B cell (primary cell): Measurements from ENCODE around the gene PGF. TPM values are rescaled to one million over a fixed set of nuclear protein-coding genes. Genes with fewer than 3 reads are reported as not detected.

Source experiments
- ATAC-seq: fragments of 200-7000 bp; cut with Tn5 transposase; one replicate; pipeline ENCODE4 v1.10.0; 2021; ENCODE audit warnings: low read depth, mild to moderate bottlenecking, moderate number of reproducible peaks, moderate library complexity
- CTCF ChIA-PET: fragments of 350-600 bp; sonication (Branson Sonifier 250); formaldehyde crosslinking; loops from one replicate; lab custom pipeline; 2021; ENCODE audit warnings: antibody characterized with exemption, inconsistent platforms; lab: Charles Lee
- POLR2A ChIA-PET: fragments of 350-600 bp; sonication (Branson Sonifier 250); formaldehyde crosslinking; loops from one replicate; lab custom pipeline; 2021; ENCODE audit warnings: antibody characterized with exemption; lab: Charles Lee
- DNase-seq: peaks from one replicate; pipeline ENCODE4 v3.0.0; 2013
- H2AFZ ChIP-seq: 2 replicates; pipeline ENCODE4 v1.6.1; 2012; ENCODE audit warnings: mild to moderate bottlenecking, low read depth, low read length; ENCODE audit not compliant: insufficient read depth, poor library complexity, severe bottlenecking
- H3K27ac ChIP-seq, 2 donors: 1 replicate in 1 of 2; 2 replicates in 1 of 2; pipeline ENCODE4 v1.5.1; 2012 to 2013; ENCODE audit warnings: low read length in 2 of 2, mild to moderate bottlenecking in 2 of 2, moderate library complexity in 1 of 2
- H3K27me3 ChIP-seq, 4 experiments: fragments of 200-600 bp in 1 of 4; sonication (generic) in 1 of 4; replicated peaks in 1 of 4; 1 replicate in 2 of 4; 2 replicates in 2 of 4; pipeline versions ENCODE4 v1.6.1 to v1.7.0; 2013 to 2016; ENCODE audit warnings: low read length in 3 of 4, mild to moderate bottlenecking in 2 of 4, mixed read lengths in 1 of 4, moderate library complexity in 1 of 4; ENCODE audit not compliant: insufficient read depth in 4 of 4, control insufficient read depth in 3 of 4; ENCODE audit errors: control extremely low read depth in 1 of 4
- H3K36me3 ChIP-seq, 2 experiments: replicated peaks in 1 of 2; 1 replicate in 1 of 2; 2 replicates in 1 of 2; pipeline versions ENCODE4 v1.6.1 to v1.7.1; 2013; ENCODE audit warnings: low read length in 1 of 2; ENCODE audit not compliant: insufficient read depth in 2 of 2, control insufficient read depth in 1 of 2; ENCODE audit errors: control extremely low read depth in 1 of 2, extremely low read depth in 1 of 2
- H3K4me1 ChIP-seq, 2 donors: fragments of 200-600 bp in 1 of 2; sonication (generic) in 1 of 2; 1 replicate in 1 of 2; 2 replicates in 1 of 2; pipeline versions ENCODE4 v1.5.1 to v1.6.1; 2013 to 2017; ENCODE audit warnings: low read length in 2 of 2; ENCODE audit not compliant: control insufficient read depth in 2 of 2, insufficient read depth in 2 of 2
- H3K4me2 ChIP-seq: replicated peaks from 2 replicates; pipeline ENCODE3; 2012; ENCODE audit warnings: mild to moderate bottlenecking, low read depth, low read length; ENCODE audit not compliant: poor library complexity, severe bottlenecking
- H3K4me3 ChIP-seq, 5 experiments: fragments of 200-600 bp in 1 of 5; sonication (generic) in 1 of 5; 1 replicate in 3 of 5; 2 replicates in 2 of 5; pipeline versions ENCODE4 v1.5.1 to v1.7.0; 2011 to 2016; ENCODE audit warnings: low read length in 4 of 5, mild to moderate bottlenecking in 4 of 5, low read depth in 2 of 5, control low read depth in 1 of 5, moderate library complexity in 1 of 5; ENCODE audit not compliant: insufficient read depth in 1 of 5; ENCODE audit errors: control extremely low read depth in 1 of 5, extremely low read depth in 1 of 5
- H3K79me2 ChIP-seq: fragments of 200-600 bp; sonication (generic); one replicate; pipeline ENCODE4 v1.6.0; 2016; ENCODE audit warnings: low read length; ENCODE audit not compliant: control insufficient read depth, insufficient read depth
- H3K9ac ChIP-seq: fragments of 200-600 bp; sonication (generic); 2 replicates; pipeline ENCODE4 v1.6.1; 2017; ENCODE audit warnings: mild to moderate bottlenecking, low read length, moderate library complexity
- H3K9me3 ChIP-seq, 3 donors: one replicate each; pipeline versions ENCODE4 v1.6.1 to v1.7.1; 2013; ENCODE audit warnings: low read length in 2 of 3; ENCODE audit not compliant: control insufficient read depth in 2 of 3, insufficient read depth in 1 of 3; ENCODE audit errors: control extremely low read depth in 1 of 3
- H4K20me1 ChIP-seq: 2 replicates; pipeline ENCODE4 v1.6.0; 2012; ENCODE audit warnings: mild to moderate bottlenecking, low read length; ENCODE audit not compliant: insufficient read depth, control insufficient read depth, poor library complexity, severe bottlenecking
- H3K27ac Mint-ChIP-seq: one replicate; pipeline ENCODE4 v1.8.0; 2021; ENCODE audit warnings: mixed read lengths
- H3K27me3 Mint-ChIP-seq: one replicate; pipeline ENCODE4 v1.8.0; 2021; ENCODE audit warnings: mixed read lengths
- H3K4me1 Mint-ChIP-seq: one replicate; pipeline ENCODE4 v1.8.0; 2021; ENCODE audit warnings: mixed read lengths
- H3K4me3 Mint-ChIP-seq: one replicate; pipeline ENCODE4 v1.8.0; 2021; ENCODE audit warnings: mixed read lengths
- H3K9me3 Mint-ChIP-seq: one replicate; pipeline ENCODE4 v1.8.0; 2022; ENCODE audit warnings: mixed read lengths; ENCODE audit not compliant: insufficient read depth
- CTCF ChIP-seq: fragments of 200-600 bp; IDR thresholded peaks from one replicate; pipeline ENCODE4 v1.8.0; 2022; ENCODE audit warnings: antibody characterized with exemption, mild to moderate bottlenecking
- EZH2 ChIP-seq: IDR thresholded peaks from 2 replicates; pipeline ENCODE4 v1.6.1; 2012; ENCODE audit warnings: borderline replicate concordance, low read depth, mild to moderate bottlenecking, moderate library complexity, low read length; ENCODE audit not compliant: insufficient read depth, poor library complexity, severe bottlenecking
- WGBS: methylation state at CpG from one replicate; pipeline ENCODE4 v1.1.5; 2013; ENCODE audit warnings: missing lambda C conversion rate; ENCODE audit not compliant: insufficient coverage; 5-methylcytosine and 5-hydroxymethylcytosine counted together
- intact Hi-C: fragments of 100-400 bp; cut with micrococcal nuclease; formaldehyde crosslinking; loops from one replicate; pipeline ENCODE4 v1.10.0; 2022
- polyA plus RNA-seq: library from polyadenylated mRNA; depleted of rRNA; stranded (reverse); fragments of >200 nt; gene quantifications from 2 replicates; pipeline ENCODE4 v1.2.3, GENCODE V29; 2012
- total RNA-seq, 2 donors: library from RNA; stranded (reverse); fragments of 120-200 nt in 1 of 2; gene quantifications; 1 replicate in 1 of 2; 2 replicates in 1 of 2; pipeline versions ENCODE4 v1.2.3 to v1.2.4, GENCODE V29; 2013 to 2022

PGF gene
- total and polyA plus RNA-seq, 2 donors (not counting 1 experiment from before 2014, with no cell fraction given) = 0.07 to 0.47 TPM

DNA sequence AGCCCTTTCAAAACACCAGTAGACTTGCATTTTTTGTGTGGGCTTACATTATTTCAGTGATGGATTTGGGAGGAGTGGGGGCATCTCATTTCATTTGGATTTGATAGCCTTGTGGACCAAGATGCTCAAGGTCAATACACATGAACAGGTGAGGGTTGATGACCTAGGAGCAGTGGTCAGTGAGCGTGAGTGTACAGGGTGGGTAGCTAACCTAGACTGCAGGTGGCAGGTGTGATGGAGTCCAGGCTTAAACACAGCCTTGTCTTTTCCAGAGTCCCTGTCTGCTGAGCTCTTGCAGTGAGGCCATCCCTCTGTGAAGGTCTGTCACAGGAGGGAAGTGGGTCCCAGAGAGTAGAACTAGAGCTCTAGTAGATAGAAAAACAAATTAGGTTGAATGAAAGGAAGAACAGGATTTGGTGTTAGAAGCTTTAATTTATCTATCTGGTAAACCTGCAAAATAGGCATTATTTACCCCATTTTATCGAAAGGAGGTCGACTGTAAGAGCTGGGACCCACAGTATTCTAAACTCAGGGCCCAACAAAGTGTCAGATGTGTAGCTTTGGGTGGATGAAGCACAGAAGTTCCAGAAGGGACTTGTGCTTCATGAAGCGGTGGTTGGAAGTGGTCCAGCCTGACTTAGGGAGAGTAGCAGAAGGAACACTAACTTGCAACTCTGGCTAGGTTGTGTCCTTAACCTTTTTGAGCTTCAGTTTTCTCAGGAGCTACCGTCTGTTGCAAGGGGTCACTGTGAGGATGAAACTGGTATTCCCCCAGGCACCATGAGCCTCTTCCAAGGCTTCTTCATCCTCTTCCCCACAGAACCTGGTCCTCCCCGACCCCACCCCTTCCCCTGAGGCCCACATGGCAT lies 50.5 kb downstream of the PGF start:
- Histone ChIP-seq H3K9me3 (no peaks in the 10 kb centered on the region), H3K36me3 (peaks cover 7 to 35% of the 10 kb centered on the region in 2 experiments), H3K79me2 (no peaks in the 10 kb centered on the region), H3K27me3 (no peaks in the 10 kb centered on the region), H3K27ac (no peak overlapping the region), H3K9ac (no peak overlapping the region), H3K4me3 (no peak overlapping the region), H3K4me1 (peaks cover 17 to 52% of the 10 kb centered on the region in 2 donors), H4K20me1 (peaks cover 5% of the 10 kb centered on the region), H2AFZ (no peak overlapping the region), H3K4me2 (no peak overlapping the region)
- no peaks in the 10 kb centered on the region for H3K27me3 Mint-ChIP-seq
- no peak overlapping the region for H3K4me3 Mint-ChIP-seq
- intact Hi-C loops = loop anchor here (1.0 to 2.0 kb wide), 2 partner anchors 44 to 184 kb away; no protein-coding TSS in a partner anchor
- H3K9me3 Mint-ChIP-seq = no peaks in the 10 kb centered on the region
- WGBS = 94% methylated on average over 4 of the region's 6 CpGs
- no peak for ATAC-seq
- CTCF ChIA-PET = interaction anchor here (0.5 to 25.3 kb wide), 33 partner anchors 8 to 400 kb away, joined by 3 to 926 read pairs (median 4); partner anchors contain the start of genes DLST, EIF2B2, PROX2 and RPS6KL1
- POLR2A ChIA-PET = no interaction called here
- peaks cover 41% of the 10 kb centered on the region for H3K4me1 Mint-ChIP-seq
- TF ChIP-seq EZH2 (no peak), CTCF (no peak)
- H3K27ac Mint-ChIP-seq = peak overlapping the region; percentile 3
- DNase-seq = no peak
